Ovary (tissue), 9 donors: ENCODE results near the gene CAMTA1. TPM values are rescaled to one million over a fixed set of nuclear protein-coding genes. Genes with fewer than 3 reads are reported as not detected.

Source experiments
- DNase-seq, 5 donors: peaks; one replicate each; pipeline ENCODE4 v3.0.0-alpha.2; 2019 to 2020
- H3K27ac ChIP-seq, 2 donors: fragments of 200-600 bp; one replicate each; pipeline versions ENCODE4 v1.5.1 to v1.8.0; 2019 to 2022
- H3K27me3 ChIP-seq: fragments of 200-600 bp; one replicate; pipeline ENCODE4 v1.8.0; 2022
- H3K36me3 ChIP-seq: fragments of 200-600 bp; sonication (generic); one replicate; pipeline ENCODE4 v1.5.1; 2019
- H3K4me1 ChIP-seq: one replicate; pipeline ENCODE4 v1.8.1; 2013; ENCODE audit warnings: mild to moderate bottlenecking, moderate library complexity; ENCODE audit not compliant: insufficient read depth
- H3K4me3 ChIP-seq: fragments of 200-600 bp; sonication (generic); one replicate; pipeline ENCODE4 v1.5.1; 2017
- H3K9me3 ChIP-seq, 2 donors: fragments of 200-600 bp in 1 of 2; sonication (generic) in 1 of 2; one replicate each; pipeline versions ENCODE4 v1.5.1 to v1.8.1; 2013 to 2019; ENCODE audit warnings: mild to moderate bottlenecking in 1 of 2, moderate library complexity in 1 of 2
- CTCF ChIP-seq, 3 donors: fragments of 450-650 bp in 2 of 3; fragments of 200-600 bp in 1 of 3; IDR thresholded peaks; one replicate each; pipeline versions ENCODE4 v1.5.1 to v1.8.0; 2016 to 2022; ENCODE audit warnings: antibody characterized with exemption in 3 of 3, mild to moderate bottlenecking in 1 of 3
- EP300 ChIP-seq: sonication (generic); formaldehyde crosslinking; IDR thresholded peaks from one replicate; pipeline ENCODE4 v1.6.1; 2017; ENCODE audit warnings: antibody characterized with exemption
- POLR2A ChIP-seq: fragments of 450-650 bp; IDR thresholded peaks from one replicate; pipeline ENCODE4 v1.6.1; 2017; ENCODE audit warnings: antibody characterized with exemption, mild to moderate bottlenecking, moderate library complexity
- WGBS, 3 donors: extraction: QIAGEN DNeasy Blood & Tissue Kit in 1 of 3; methylation state at CpG; one replicate each; pipeline versions ENCODE4 v1.1.5 to v1.1.7; 2013 to 2017; 5-methylcytosine and 5-hydroxymethylcytosine counted together
- intact Hi-C, 4 donors: fragments of 100-400 bp; cut with DNase I; formaldehyde crosslinking; loops; one replicate each; pipeline versions ENCODE4 v1.11.0 to v1.15.1; 2022 to 2023
- polyA plus RNA-seq, 2 donors: library from polyadenylated mRNA; stranded (reverse); fragments of 200-250 nt in 1 of 2; fragments of 350-450 nt in 1 of 2; fragmentation: Illumina TruSeq in 1 of 2; extraction: RNeasy Lipid Tissue Mini Kit (QIAGEN cat#74804) in 1 of 2; gene quantifications; one replicate each; pipeline ENCODE4 v1.2.3, GENCODE V29; 2013 to 2014
- total RNA-seq, 7 donors: library from RNA; depleted of rRNA in 2 of 7; stranded (reverse); fragments of >200 nt in 2 of 7; fragmentation: NEBNext Ultra II Directional in 3 of 7; extraction: Animal tissue kit (Norgen Biotek cat#: 25700) in 3 of 7; gene quantifications; one replicate each; pipeline versions ENCODE4 v1.1.0 to v1.2.4, GENCODE V29; 2016 to 2023
- donor health status: DM: no; HTN: no; CAD: no; lungs with moderate emphysema.
- donor health status: DM: no; HTN: no; CAD: no.
- donor health status: Bipolar disorder and iron deficiency.
- donor health status: DM: yes; HTN: yes; CAD: no.
- donor health status: DM: no; HTN: no; CAD: no.
- donor health status: DM: yes; HTN: yes; CAD: no.

Gene CAMTA1
- total and polyA plus RNA-seq, 9 donors: 51.1 to 150 (median 67.4) TPM

DNA sequence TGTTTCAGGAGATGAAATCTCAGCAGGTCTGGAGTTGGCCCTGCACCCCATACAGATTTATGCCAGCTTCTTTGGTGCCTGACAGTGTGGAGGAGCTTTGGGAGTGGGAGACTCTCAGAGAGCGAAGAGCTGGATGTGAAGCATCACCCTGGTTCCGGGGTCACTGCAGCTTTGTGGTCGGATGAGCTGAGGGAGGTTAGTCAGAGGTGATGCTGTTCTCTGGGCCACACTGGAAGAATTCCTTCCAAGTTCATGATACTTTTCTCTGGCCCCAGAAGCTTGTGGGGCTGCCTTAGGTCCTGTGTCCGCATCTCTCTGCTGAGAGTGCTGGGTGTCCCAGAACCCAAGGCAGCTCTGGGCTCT is 467.8 kb downstream of the CAMTA1 start:
- intact Hi-C loops: no loop called here
- Histone ChIP-seq H3K4me1 (no peaks in the 10 kb centered on the region), H3K27ac (no peak overlapping the region), H3K27me3 (no peaks in the 10 kb centered on the region), H3K4me3 (no peak overlapping the region), H3K36me3 (no peaks in the 10 kb centered on the region), H3K9me3 (no peaks in the 10 kb centered on the region)
- TF ChIP-seq EP300 (no peak), CTCF (IDR thresholded peaks at IDR 0.05) (no peak), POLR2A (no peak)
- no peak for DNase-seq
- 72 to 80% (median 76%) methylated on average over 4 of the region's 4 CpGs for WGBS, 3 donors

- no peak overlapping the region for H3K27ac ChIP-seq
- no peaks in the 10 kb centered on the region for H3K36me3 ChIP-seq
- TF ChIP-seq EP300: no peak
- TF ChIP-seq POLR2A: no peak
- TF ChIP-seq CTCF (IDR thresholded peaks at IDR 0.05): no peak
- H3K27me3 ChIP-seq: no peaks in the 10 kb centered on the region
- 84 to 90% (median 86%) methylated on average over 11 of the region's 11 CpGs for WGBS, 3 donors
- H3K4me3 ChIP-seq: no peak overlapping the region
- no peak for DNase-seq
- H3K4me1 ChIP-seq: no peaks in the 10 kb centered on the region
- intact Hi-C loops: no loop called here
- H3K9me3 ChIP-seq: no peaks in the 10 kb centered on the region
Observed at GRCh38 chr1:7253988-7254587, 468.8 kb downstream of the CAMTA1 start.

GRCh38 chr1:7255303-7256058 is 470.2 kb downstream of the CAMTA1 start:
- no peaks in the 10 kb centered on the region for H3K9me3 ChIP-seq
- no peak overlapping the region for H3K27ac ChIP-seq
- WGBS, 3 donors: 70 to 73% (median 71%) methylated on average over 13 of the region's 13 CpGs
- no peaks in the 10 kb centered on the region for H3K27me3 ChIP-seq
- DNase-seq: no peak
- H3K4me1 ChIP-seq: no peaks in the 10 kb centered on the region
- intact Hi-C loops: no loop called here
- no peak for TF ChIP-seq CTCF (IDR thresholded peaks at IDR 0.05)
- no peak for TF ChIP-seq EP300
- no peak for TF ChIP-seq POLR2A
- no peaks in the 10 kb centered on the region for H3K36me3 ChIP-seq
- no peak overlapping the region for H3K4me3 ChIP-seq

DNA sequence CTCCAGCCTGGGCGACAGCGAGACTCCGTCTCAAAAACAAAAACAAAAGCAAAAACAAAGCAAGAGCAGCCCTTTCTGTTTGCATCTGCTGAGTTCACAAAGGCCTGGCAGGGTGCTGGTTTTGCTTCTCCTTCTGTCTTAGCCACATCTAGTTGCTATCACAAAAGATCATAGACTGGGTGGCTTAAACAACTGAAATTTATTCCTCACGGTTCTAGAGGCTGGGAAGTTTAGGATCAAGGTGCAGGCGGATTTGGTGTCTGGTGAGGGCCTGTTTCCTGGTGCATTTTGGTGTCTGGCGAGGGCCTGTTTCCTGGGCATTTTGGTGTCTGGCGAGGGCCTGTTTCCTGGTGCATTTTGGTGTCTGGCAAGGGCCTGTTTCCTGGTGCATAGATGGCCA is 471.3 kb downstream of the CAMTA1 start:
- no peaks in the 10 kb centered on the region for H3K4me1 ChIP-seq
- intact Hi-C loops: no loop called here
- 89 to 91% (median 89%) methylated on average over 7 of the region's 7 CpGs for WGBS, 3 donors
- H3K36me3 ChIP-seq: no peaks in the 10 kb centered on the region
- no peak for DNase-seq
- no peaks in the 10 kb centered on the region for H3K9me3 ChIP-seq
- H3K27ac ChIP-seq: no peak overlapping the region
- no peaks in the 10 kb centered on the region for H3K27me3 ChIP-seq
- H3K4me3 ChIP-seq: no peak overlapping the region
- TF ChIP-seq POLR2A (no peak), EP300 (no peak), CTCF (IDR thresholded peaks at IDR 0.05) (no peak)
